ENCODE data around the gene SYDE1. TPM values are rescaled to one million over a fixed set of nuclear protein-coding genes. Genes with fewer than 3 reads are reported as not detected.

The SYDE1 gene
- total RNA-seq, 1 experiment from 2014 or later: 15.0 TPM

DNA sequence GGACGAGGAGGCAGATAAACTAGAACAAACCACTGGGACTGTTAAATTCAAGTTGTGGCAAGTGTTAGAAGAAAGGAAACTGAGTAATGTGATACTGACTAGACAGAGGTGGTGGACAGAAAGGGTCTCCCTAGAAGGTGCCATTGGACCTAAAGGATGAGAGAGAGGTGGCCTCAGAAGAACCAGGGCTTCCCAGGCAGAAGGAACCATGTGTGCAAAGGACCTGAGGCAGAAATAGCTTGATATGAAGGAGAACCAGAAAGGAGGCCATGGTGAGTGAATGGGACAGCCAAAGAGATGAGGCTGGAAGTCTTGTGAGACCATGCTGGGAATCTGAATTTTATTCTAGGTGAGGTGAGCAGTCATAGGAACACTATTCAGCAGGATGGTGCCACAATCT is 2.8 kb upstream of the SYDE1 start (continued):
- TF ChIP-seq, protein P1, sequence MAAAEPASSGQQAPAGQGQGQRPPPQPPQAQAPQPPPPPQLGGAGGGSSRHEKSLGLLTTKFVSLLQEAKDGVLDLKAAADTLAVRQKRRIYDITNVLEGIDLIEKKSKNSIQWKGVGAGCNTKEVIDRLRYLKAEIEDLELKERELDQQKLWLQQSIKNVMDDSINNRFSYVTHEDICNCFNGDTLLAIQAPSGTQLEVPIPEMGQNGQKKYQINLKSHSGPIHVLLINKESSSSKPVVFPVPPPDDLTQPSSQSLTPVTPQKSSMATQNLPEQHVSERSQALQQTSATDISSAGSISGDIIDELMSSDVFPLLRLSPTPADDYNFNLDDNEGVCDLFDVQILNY (CRISPR knock-in tag; IDR thresholded peaks at IDR 0.05): no peak

- TF ChIP-seq SMAD4 (CRISPR knock-in tag; IDR thresholded peaks at IDR 0.05) (no peak), FOXP1 (CRISPR knock-in tag; IDR thresholded peaks at IDR 0.05; ENCODE audit: borderline replicate concordance) (no peak), PRDM15 (CRISPR knock-in tag; IDR thresholded peaks at IDR 0.05) (no peak), NFATC4 (CRISPR knock-in tag; IDR thresholded peaks at IDR 0.05) (no peak), MXD4 (CRISPR knock-in tag; IDR thresholded peaks at IDR 0.05; ENCODE audit: borderline replicate concordance) (no peak), ZNF317 (CRISPR knock-in tag; IDR thresholded peaks at IDR 0.05; ENCODE audit: borderline replicate concordance, low read depth) (no peak), ATF2 (CRISPR knock-in tag; IDR thresholded peaks at IDR 0.05; ENCODE audit: borderline replicate concordance, low read depth) (no peak), JAZF1 (CRISPR knock-in tag; IDR thresholded peaks at IDR 0.05) (no peak), OVOL2 (CRISPR knock-in tag; IDR thresholded peaks at IDR 0.05; ENCODE audit: borderline replicate concordance) (no peak), USF1 (CRISPR knock-in tag; IDR thresholded peaks at IDR 0.05) (no peak), ZNF416 (CRISPR knock-in tag; IDR thresholded peaks at IDR 0.05) (no peak)
- TF ChIP-seq, protein P2, sequence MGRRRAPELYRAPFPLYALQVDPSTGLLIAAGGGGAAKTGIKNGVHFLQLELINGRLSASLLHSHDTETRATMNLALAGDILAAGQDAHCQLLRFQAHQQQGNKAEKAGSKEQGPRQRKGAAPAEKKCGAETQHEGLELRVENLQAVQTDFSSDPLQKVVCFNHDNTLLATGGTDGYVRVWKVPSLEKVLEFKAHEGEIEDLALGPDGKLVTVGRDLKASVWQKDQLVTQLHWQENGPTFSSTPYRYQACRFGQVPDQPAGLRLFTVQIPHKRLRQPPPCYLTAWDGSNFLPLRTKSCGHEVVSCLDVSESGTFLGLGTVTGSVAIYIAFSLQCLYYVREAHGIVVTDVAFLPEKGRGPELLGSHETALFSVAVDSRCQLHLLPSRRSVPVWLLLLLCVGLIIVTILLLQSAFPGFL (CRISPR knock-in tag; IDR thresholded peaks at IDR 0.05; ENCODE audit: borderline replicate concordance): no peak
- TF ChIP-seq, protein P3, sequence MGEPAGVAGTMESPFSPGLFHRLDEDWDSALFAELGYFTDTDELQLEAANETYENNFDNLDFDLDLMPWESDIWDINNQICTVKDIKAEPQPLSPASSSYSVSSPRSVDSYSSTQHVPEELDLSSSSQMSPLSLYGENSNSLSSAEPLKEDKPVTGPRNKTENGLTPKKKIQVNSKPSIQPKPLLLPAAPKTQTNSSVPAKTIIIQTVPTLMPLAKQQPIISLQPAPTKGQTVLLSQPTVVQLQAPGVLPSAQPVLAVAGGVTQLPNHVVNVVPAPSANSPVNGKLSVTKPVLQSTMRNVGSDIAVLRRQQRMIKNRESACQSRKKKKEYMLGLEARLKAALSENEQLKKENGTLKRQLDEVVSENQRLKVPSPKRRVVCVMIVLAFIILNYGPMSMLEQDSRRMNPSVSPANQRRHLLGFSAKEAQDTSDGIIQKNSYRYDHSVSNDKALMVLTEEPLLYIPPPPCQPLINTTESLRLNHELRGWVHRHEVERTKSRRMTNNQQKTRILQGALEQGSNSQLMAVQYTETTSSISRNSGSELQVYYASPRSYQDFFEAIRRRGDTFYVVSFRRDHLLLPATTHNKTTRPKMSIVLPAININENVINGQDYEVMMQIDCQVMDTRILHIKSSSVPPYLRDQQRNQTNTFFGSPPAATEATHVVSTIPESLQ (CRISPR knock-in tag; IDR thresholded peaks at IDR 0.05): no peak
- TF ChIP-seq, protein P4, sequence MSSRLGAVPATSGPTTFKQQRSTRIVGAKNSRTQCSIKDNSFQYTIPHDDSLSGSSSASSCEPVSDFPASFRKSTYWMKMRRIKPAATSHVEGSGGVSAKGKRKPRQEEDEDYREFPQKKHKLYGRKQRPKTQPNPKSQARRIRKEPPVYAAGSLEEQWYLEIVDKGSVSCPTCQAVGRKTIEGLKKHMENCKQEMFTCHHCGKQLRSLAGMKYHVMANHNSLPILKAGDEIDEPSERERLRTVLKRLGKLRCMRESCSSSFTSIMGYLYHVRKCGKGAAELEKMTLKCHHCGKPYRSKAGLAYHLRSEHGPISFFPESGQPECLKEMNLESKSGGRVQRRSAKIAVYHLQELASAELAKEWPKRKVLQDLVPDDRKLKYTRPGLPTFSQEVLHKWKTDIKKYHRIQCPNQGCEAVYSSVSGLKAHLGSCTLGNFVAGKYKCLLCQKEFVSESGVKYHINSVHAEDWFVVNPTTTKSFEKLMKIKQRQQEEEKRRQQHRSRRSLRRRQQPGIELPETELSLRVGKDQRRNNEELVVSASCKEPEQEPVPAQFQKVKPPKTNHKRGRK (CRISPR knock-in tag; IDR thresholded peaks at IDR 0.05; ENCODE audit: borderline replicate concordance): no peak
- CTCF ChIA-PET: interaction anchor here (4.1 kb wide), 1 partner anchor 13 kb away, joined by 33 read pairs; no protein-coding TSS in a partner anchor
- H3K27me3 Mint-ChIP-seq (ENCODE audit: low read depth): peaks cover 8% of the 10 kb centered on the region; the same call in 1 of the 2 replicates
Observed at GRCh38 chr19:15105044-15105443, 2.2 kb upstream of the SYDE1 start.

More at GRCh38 chr19:15105044-15105443, 2.2 kb upstream of the SYDE1 start:
- peaks cover 6% of the 10 kb centered on the region; the same call in 1 of the 2 replicates for H3K9me3 Mint-ChIP-seq
- H3K4me3 Mint-ChIP-seq: no peak overlapping the region
- no peak for DNase-seq (ENCODE audit: low spot score)
- H3K27ac Mint-ChIP-seq: no peak overlapping the region
- no peaks in the 10 kb centered on the region for H3K36me3 Mint-ChIP-seq
- POLR2A ChIA-PET: interaction anchor here (0.6 kb wide), 1 partner anchor 739 kb away, joined by 4 read pairs; no protein-coding TSS in a partner anchor
- ATAC-seq: no peak
- H3K4me1 Mint-ChIP-seq: peaks cover 13% of the 10 kb centered on the region
